Adrenal gland (tissue), 12 donors: ENCODE measurements around the gene UBE3B. TPM values are rescaled to one million over a fixed set of nuclear protein-coding genes. Genes with fewer than 3 reads are reported as not detected.
A peak's percentile ranks its signal among the peaks of the same experiment; 100 is the strongest.

Experiments used
- DNase-seq, 7 donors: peaks; one replicate each; pipeline ENCODE4 v3.0.0-alpha.2; 2019 to 2020
- H3K27ac ChIP-seq, 5 donors: fragments of 200-600 bp; sonication (generic) in 4 of 5; 1 replicate in 3 of 5; 2 replicates in 2 of 5; pipeline versions ENCODE4 v1.5.1 to v1.8.0; 2016 to 2020; ENCODE audit warnings: mild to moderate bottlenecking in 1 of 5
- H3K27me3 ChIP-seq: fragments of 200-600 bp; 2 replicates; pipeline ENCODE4 v1.8.0; 2021
- H3K36me3 ChIP-seq, 2 donors: fragments of 200-600 bp; replicated peaks in 1 of 2; 1 replicate in 1 of 2; 2 replicates in 1 of 2; pipeline versions ENCODE4 v1.5.1 to v1.8.0; 2018 to 2022
- H3K4me1 ChIP-seq, 2 donors: fragments of 200-600 bp; replicated peaks in 1 of 2; 1 replicate in 1 of 2; 2 replicates in 1 of 2; pipeline versions ENCODE4 v1.5.1 to v1.8.0; 2018 to 2021
- H3K4me3 ChIP-seq, 4 donors: fragments of 200-600 bp; sonication (generic) in 3 of 4; one replicate each; pipeline ENCODE4 v1.5.1; 2016 to 2018
- H3K9me3 ChIP-seq, 3 donors: fragments of 200-600 bp; sonication (generic) in 1 of 3; replicated peaks in 1 of 3; 1 replicate in 2 of 3; 2 replicates in 1 of 3; pipeline versions ENCODE4 v1.5.1 to v1.8.0; 2016 to 2021
- CTCF ChIP-seq, 6 experiments: fragments of 450-650 bp in 4 of 6; fragments of 200-600 bp in 2 of 6; sonication (generic) in 1 of 6; IDR thresholded peaks; 1 replicate in 5 of 6; 2 replicates in 1 of 6; pipeline versions ENCODE4 v1.5.1 to v1.8.0; 2016 to 2021; ENCODE audit warnings: antibody characterized with exemption in 6 of 6, mild to moderate bottlenecking in 2 of 6, moderate library complexity in 1 of 6
- POLR2A ChIP-seq, 2 donors: fragments of 450-650 bp; IDR thresholded peaks; one replicate each; pipeline ENCODE4 v1.6.1; 2017; ENCODE audit warnings: antibody characterized with exemption in 2 of 2, mild to moderate bottlenecking in 2 of 2, moderate library complexity in 1 of 2
- WGBS, 4 donors: extraction: QIAGEN DNeasy Blood & Tissue Kit in 2 of 4; methylation state at CpG; one replicate each; pipeline versions ENCODE4 v1.1.5 to v1.1.7; 2013 to 2017; 5-methylcytosine and 5-hydroxymethylcytosine counted together
- intact Hi-C, 2 donors: fragments of 100-400 bp; cut with DNase I; formaldehyde crosslinking; loops; one replicate each; pipeline versions ENCODE4 v1.14.1 to v1.15.0; 2022 to 2023
- polyA plus RNA-seq, 3 donors: library from polyadenylated mRNA; stranded (reverse); fragments of 200-250 nt in 2 of 3; fragments of 350-450 nt in 1 of 3; fragmentation: Illumina TruSeq in 1 of 3; extraction: RNeasy Lipid Tissue Mini Kit (QIAGEN cat#74804) in 1 of 3; gene quantifications; one replicate each; pipeline ENCODE4 v1.2.3, GENCODE V29; 2013 to 2014
- total RNA-seq, 9 donors: library from RNA; depleted of rRNA in 4 of 9; stranded (reverse); fragments of >200 nt in 4 of 9; fragments of 120-200 nt in 1 of 9; fragmentation: NEBNext Ultra II Directional in 1 of 9; extraction: Animal tissue kit (Norgen Biotek cat#: 25700) in 1 of 9; gene quantifications; one replicate each; pipeline versions ENCODE4 v1.1.0 to v1.2.4, GENCODE V29; 2013 to 2023
- donor health status: healthy with polysubstance abuse.
- donor health status: Bipolar disorder and iron deficiency.
- donor health status: DM: yes; HTN: yes; CAD: no.
- donor health status: DM: no; HTN: no; CAD: no.
- donor health status: DM: no; HTN: no; CAD: no.
- donor health status: DM: yes; HTN: yes; CAD: no.

UBE3B gene
- total and polyA plus RNA-seq, 12 donors: 16.0 to 79.5 (median 39.5) TPM

GRCh38 chr12:109529691-109530640, 52.5 kb downstream of the UBE3B start:
- Histone ChIP-seq H3K27me3 (no peaks in the 10 kb centered on the region), H3K4me3 (no peak overlapping the region), H3K9me3 (no peaks in the 10 kb centered on the region), H3K27ac (peak overlapping the region in 1 of 5 donors; percentile 20), H3K36me3 (peaks cover 0 to 41% of the 10 kb centered on the region in 2 donors), H3K4me1 (no peaks in the 10 kb centered on the region)
- 80 to 88% (median 85%) methylated on average over 19 of the region's 19 CpGs for WGBS, 4 donors
- peak in 1 of 7 donors; percentile 63 for DNase-seq
- TF ChIP-seq CTCF (IDR thresholded peaks at IDR 0.05) (no peak), POLR2A (IDR thresholded peaks at IDR 0.05) (no peak)
- intact Hi-C loops: loop anchor here in 1 of 2 donors (10.0 kb wide), 1 partner anchor 245 kb away; no protein-coding TSS in a partner anchor

GRCh38 chr12:109531411-109531810, 54.0 kb downstream of the UBE3B start:
- DNase-seq: no peak
- no peak overlapping the region for H3K27ac ChIP-seq
- peaks cover 0 to 42% of the 10 kb centered on the region in 2 donors for H3K36me3 ChIP-seq
- intact Hi-C loops: no loop called here
- TF ChIP-seq CTCF (IDR thresholded peaks at IDR 0.05) (no peak), POLR2A (IDR thresholded peaks at IDR 0.05) (no peak)
- H3K4me1 ChIP-seq: no peaks in the 10 kb centered on the region
- WGBS, 4 donors: 56 to 100% (median 79%) methylated on average over 2 of the region's 2 CpGs
- no peak overlapping the region for H3K4me3 ChIP-seq
- H3K9me3 ChIP-seq: no peaks in the 10 kb centered on the region
- no peaks in the 10 kb centered on the region for H3K27me3 ChIP-seq

GRCh38 chr12:109532721-109533486, 55.5 kb downstream of the UBE3B start:
- H3K27ac ChIP-seq: no peak overlapping the region
- no peaks in the 10 kb centered on the region for H3K4me1 ChIP-seq
- H3K27me3 ChIP-seq: no peaks in the 10 kb centered on the region
- peaks cover 0 to 37% of the 10 kb centered on the region in 2 donors for H3K36me3 ChIP-seq
- intact Hi-C loops: no loop called here
- no peak overlapping the region for H3K4me3 ChIP-seq
- no peaks in the 10 kb centered on the region for H3K9me3 ChIP-seq
- no peak for DNase-seq
- 90 to 97% (median 93%) methylated on average over 15 to 24 of the region's 24 CpGs for WGBS, 4 donors
- TF ChIP-seq POLR2A (IDR thresholded peaks at IDR 0.05): no peak
- TF ChIP-seq CTCF (IDR thresholded peaks at IDR 0.05): no peak

- no peaks in the 10 kb centered on the region for H3K27me3 ChIP-seq
- H3K27ac ChIP-seq: no peak overlapping the region
- no peaks in the 10 kb centered on the region for H3K4me1 ChIP-seq
- no peak for DNase-seq
- 93 to 98% (median 96%) methylated on average over 7 to 8 of the region's 8 CpGs for WGBS, 4 donors
- H3K4me3 ChIP-seq: no peak overlapping the region
- intact Hi-C loops: no loop called here
- H3K36me3 ChIP-seq: peaks cover 0 to 37% of the 10 kb centered on the region in 2 donors
- TF ChIP-seq CTCF (IDR thresholded peaks at IDR 0.05) (no peak), POLR2A (IDR thresholded peaks at IDR 0.05) (no peak)
- no peaks in the 10 kb centered on the region for H3K9me3 ChIP-seq
These were observed 56.0 kb downstream of the UBE3B start for GRCh38 chr12:109533487-109533740.
